Measurements from ENCODE around the gene PACS1.
A peak's percentile ranks its signal among the peaks of the same experiment; 100 is the strongest.
"Not testable (repeated sequence)": the region's sequence is repeated elsewhere in the genome, so short reads cannot be mapped to it uniquely, and the experiment has no call there.

PACS1 gene

DNA sequence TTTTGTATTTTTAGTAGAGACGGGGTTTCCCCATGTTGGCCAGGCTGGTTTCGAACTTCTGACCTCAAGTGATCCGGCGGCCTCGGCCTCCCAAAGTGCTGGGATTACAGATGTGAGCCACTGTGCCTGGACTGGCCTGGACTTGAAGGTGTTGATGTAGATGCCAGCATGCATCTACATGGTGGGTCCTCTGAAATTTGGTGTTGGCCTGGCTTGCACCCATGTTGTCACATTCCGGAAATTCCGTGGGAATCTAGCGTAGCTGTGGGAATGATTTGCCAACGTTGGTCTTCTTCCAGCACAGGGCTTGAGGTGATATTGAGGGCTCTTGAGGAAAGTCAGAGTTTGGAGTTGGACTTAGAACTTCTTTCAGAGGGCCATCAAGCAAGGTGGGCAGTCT, 6.5 kb downstream of the PACS1 start:
- no peak for DNase-seq

DNA sequence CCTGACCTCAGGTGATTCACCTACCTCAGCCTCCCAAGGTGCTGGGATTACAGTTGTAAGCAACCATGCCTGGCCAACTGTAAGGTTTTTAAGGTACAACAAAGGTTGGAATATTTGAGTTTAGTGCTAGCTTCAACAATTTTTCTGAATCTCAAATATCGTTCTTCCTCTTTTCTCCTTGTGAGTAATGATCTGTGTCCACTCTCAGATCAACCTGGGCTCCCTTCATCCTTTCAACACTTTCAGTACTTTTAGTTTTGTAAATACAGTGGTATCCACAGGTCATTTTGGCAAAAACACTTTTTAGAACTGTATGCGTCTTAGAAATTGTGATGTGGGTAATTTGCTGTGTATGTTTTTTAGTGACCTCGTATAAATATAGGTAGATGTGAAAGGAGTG, 7.9 kb downstream of the PACS1 start:
- DNase-seq = no peak

DNA sequence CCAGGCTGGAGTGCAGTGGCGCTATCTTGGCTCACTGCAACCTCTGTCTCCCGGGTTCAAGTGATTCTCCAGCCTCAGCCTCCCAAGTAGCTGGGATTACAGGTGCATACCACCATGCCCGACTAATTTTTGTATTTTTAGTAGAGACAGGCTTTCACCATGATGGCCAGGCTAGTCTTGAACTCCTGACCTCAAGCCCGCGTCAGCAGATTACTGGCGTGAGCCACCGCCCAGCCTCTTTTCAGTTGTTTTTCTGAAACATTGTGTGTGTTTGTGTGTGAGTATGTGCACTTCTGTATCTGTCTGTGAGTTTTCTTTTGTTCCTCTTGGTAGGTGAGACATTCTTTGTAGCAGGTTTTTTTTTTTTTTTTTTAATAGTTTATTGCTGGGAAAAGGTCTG, 8.9 kb downstream of the PACS1 start:
- not testable (repeated sequence) for DNase-seq

DNA sequence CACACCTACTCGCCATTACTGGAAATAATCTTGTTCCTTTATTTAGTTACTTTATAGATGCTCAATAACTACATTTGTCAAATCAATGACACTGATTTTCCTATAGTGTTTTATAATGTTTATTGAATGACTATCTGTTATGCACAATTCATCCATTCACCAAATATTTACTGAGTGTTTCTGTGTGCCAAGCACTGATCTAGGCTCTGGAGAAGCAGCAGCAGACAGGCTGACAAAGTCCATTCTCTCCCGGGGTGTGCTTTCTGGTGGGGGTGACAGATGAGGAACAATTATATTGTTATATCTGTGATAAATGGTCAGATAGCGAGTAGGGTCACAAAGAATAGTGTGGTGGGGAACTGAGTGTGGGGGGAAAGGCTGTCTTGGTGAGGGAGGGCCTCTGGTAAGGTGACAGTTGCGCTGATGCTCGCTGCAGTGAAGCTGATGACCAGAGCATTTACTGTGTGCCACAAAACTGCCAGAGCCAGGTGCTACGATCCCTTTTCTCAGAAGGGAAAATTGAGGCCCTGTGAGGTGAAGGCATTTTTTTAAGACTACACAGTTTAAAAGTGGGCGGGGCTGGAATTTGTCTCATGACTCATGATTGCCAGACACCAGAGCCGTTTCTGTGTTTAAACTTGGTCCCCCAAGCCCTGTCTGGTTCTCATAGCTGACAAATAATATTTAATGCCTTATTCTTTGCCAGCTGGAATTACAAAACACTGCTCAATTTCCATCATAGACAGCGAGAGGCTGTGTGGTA, 10.2 kb downstream of the PACS1 start:
- DNase-seq = no peak

DNA sequence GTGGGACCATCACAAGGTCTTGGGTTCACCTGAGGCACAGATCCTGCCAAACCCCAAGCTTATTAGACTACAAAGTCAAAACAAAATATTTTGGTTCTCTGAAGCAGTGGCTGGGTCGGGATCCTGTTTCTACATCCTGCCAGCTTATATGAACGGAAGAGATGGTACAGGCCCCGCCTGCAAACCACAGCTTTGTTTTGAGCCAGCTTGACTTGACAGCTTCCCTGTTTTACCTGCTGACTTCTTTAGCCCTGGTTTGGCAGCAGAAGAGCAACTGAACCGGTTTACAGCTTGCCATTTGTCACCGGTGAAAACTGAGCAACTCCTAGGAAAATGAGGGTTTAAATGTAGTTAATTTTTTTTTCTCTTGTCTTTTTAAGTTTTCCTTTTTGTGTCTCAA, 11.4 kb downstream of the PACS1 start:
- peak; percentile 71 for DNase-seq

DNA sequence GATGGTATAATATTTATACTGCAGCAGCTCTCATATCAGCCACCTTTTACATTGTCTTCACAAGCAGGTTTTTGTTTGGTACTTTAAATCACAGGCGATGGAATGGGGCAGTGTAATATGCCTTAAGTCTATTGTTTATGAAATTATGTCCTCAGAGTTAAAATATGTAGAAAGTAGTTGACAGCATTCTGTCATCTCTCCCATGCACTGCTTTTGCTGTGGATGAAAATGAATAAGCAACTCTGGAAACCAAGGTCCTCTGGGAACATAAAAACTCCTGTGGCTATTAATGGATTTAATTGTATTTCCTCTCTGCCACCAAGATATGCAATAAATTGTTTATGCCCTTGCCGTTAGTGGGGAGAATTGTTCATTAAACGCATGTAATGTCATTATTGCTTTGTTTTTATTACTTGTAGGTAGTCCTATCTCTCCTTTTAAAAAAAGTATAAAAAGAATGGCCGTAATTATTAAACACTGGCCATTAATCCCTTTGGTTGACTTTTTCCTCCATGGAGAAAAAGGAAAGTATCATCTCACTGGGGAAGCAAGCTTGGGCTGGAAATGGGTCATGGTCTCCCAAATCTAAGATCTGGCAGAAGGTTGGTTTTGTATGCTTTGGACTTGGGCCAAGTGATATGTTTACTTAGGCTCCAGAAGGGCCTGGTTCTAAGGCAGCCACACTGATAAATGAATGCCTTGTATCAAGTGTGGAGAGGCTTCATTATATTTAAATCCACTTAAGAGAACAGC, 13.1 kb downstream of the PACS1 start:
- DNase-seq = no peak

DNA sequence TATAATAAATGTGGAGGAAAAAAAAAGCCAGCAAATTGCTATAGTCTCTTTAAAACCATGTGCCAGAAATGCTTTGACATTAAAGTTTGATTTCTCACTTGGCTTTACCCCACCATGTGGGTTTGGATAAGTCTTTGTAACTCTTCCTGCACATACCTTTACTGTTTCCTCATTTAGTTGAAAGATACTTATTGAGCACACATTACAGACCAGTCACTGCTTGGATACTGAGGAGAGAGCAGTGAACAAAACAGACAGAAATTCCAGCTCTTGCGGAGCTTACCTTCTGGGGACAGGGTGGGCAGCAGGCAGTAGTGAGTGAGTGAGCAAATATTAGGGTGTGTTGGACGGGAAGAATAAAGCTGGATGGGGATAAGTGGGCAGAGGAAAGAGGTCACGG, 13.7 kb downstream of the PACS1 start:
- no peak for DNase-seq

DNA sequence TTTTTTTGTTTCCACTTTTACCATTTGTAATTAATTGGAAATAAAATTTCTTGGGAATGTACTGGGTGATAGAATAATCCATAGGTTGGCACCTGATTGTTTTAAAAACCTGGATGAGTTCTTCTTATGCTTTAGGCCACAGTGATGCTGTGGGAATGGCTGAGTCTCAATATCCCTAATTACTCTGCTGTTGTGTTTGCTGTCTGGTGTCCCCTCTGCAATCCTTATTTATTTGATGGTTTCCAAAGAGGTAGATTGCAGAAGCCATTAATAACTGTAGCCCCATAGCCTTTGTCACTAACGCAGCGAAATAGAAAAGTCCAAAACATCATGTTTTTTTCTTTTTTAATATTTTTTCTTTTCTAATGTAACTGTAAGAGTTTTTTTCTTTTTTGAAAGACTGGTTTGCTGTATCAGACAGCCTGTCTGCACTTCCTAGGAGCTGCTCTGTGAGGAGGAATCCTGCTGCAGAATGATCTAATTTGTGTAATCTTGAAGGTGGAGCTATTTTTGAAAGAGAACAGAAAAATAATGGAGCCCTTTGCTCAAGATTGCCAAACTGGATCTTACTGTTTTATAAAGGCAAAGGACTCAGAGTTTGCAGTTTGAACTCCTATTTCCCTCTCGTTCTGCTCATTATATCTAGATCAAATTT, 14.9 kb downstream of the PACS1 start:
- DNase-seq = no peak

DNA sequence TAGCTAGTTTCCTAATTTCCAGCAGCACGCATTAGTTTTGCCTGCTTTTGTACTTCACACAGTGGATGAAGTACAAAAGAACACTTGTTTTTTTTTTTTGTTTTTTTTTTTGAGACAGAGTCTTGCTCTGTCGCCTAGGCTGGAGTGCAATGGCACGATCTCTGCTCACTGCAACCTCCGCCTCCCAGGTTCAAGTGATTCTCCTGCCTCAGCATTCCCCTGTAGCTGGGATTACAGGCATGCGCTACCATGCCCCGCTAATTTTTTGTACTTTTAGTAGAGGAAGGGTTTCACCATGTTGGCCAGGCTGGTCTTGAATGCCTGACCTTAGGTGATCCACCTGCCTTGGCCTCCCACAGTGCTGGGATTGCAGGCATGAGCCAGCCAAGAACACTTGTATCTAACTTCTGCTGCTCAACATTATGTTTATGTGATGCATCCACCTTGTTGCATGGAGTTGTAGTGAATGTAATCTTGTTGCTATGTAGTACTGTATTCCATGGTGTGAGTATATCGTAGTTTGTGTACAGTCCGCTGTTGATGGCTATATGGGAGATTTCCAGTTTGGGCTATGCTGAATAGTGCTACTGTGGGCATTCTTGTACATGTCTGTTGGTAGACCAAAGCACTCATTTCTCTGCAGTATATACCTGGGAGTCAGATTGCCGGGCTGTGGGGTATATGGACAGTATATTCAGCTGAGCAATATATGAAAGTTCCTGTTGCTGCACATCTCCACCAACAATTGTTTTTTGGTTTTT, 17.3 kb downstream of the PACS1 start:
- DNase-seq = no peak

DNA sequence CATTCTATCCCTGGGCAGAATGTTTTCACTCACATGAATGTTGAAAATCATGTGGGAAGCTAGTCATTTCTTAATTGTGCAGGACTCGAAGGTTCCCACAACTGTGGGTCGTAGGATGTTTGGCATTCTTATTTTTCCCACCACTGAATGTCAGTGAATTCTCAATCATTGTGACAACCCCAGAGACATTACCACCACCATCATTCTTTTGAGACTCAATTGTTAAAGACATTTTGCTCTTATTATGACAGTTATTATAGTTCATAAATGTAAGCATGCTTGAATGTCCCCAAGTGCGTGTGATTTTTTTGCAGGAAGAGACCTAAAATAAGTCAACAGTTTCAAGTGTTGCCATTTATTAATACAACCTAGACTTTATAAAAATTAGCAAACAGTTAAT, 19.0 kb downstream of the PACS1 start:
- DNase-seq = no peak

DNA sequence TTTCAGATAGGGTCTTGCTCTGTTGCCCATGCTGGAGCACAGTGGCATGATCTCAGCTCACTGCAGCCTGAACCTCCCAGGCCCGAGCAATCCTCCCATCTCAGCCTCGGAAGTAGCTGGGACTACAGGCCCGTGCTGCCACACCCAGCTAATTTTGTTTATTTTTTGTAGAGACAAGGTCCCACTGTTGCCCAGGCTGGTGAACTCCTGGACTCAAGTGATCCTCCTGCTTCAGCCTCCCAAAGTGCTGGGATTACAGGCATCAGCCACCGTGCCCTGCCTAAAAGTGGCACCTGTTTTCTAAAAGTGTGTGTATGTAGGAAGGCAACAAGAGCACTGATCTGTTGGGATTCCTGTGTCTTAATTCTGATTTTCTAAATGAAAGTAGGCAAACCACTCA, 20.2 kb downstream of the PACS1 start:
- DNase-seq = no peak

DNA sequence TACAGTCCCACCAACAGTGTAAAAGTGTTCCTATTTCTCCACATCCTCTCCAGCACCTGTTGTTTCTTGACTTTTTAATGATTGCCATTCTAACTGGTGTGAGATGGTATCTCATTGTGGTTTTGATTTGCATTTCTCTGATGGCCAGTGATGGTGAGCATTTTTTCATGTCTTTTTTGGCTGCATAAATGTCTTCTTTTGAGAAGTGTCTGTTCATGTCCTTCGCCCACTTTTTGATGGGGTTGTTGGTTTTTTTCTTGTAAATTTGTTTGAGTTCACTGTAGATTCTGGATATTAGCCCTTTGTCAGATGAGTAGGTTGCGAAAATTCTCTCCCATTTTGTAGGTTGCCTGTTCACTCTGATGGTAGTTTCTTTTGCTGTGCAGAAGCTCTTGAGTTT, 22.1 kb downstream of the PACS1 start:
- not testable (repeated sequence) for DNase-seq

DNA sequence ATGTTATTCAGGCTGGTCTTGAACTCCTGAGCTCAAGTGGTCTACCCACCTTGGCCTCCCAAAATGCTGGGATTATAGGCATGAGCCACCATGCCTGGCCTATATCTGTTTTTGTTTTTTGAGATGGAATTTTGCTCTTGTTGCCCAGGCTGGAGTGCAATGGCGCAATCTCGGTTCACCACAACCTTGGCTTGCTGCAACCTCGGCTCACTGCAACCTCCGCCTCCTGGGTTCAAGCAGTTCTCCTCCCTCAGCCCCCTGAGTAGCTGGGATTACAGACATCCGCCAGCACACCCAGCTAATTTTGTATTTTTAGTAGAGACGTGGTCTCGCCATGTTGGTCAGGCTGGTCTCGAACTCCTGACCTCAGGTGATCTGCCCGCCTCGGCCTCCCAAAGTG, 29.7 kb downstream of the PACS1 start:
- DNase-seq = not testable (repeated sequence)

DNA sequence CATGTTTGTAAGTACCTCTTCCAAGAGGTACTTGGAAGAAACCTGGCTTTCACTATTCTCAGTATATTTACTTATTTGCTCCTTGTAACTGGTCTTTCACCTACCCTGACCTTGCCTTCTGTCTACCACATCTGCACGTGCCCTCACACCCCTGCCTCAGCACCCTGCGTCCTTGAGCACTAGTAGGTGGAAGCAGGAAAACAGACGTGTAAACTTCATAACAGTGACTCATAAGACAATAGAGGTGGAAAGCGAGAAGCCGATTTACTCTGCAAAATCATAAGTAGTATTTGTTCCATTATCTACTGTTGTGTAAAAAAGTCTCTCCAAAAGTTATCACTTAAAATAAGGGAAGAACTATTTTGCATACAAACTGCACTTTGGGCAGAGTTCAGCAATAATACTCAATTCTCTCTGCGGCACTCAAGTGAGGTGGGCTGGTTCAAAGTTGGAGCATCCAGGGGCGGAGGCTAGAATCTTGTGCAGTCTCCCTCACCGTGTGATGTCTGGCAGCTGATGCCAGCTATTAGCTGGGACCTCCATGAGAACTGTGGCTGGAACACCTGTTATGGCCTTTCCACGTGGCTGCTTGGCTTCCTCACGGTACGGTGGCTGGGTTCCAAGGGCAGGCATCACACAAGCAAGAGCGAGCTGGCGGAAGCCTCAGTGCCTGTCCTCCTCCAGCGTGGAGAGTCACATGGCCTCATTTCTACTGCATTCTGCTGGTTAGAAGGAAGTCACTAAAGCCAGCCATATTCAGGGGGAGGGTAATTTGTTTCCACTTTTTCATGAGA, 30.4 kb downstream of the PACS1 start:
- DNase-seq = peak; percentile 56

DNA sequence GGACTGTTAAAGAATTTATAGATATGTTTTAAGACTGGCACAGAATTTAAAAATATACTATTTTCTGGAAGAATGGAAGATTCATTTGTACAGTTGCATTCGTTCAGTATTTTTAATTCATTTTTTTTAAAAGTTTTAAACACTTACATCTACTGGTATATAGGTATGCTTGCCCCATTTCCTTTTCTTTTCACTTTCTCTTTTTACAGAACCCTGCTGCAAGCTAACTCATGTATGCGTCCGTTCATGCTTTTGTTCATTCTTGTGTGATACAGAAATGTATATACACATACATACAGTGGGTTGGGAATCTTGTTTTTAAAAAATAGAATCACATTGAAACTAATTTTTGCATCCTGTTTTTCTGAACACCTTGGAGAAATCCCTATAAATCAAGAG, 31.0 kb downstream of the PACS1 start:
- no peak for DNase-seq

DNA sequence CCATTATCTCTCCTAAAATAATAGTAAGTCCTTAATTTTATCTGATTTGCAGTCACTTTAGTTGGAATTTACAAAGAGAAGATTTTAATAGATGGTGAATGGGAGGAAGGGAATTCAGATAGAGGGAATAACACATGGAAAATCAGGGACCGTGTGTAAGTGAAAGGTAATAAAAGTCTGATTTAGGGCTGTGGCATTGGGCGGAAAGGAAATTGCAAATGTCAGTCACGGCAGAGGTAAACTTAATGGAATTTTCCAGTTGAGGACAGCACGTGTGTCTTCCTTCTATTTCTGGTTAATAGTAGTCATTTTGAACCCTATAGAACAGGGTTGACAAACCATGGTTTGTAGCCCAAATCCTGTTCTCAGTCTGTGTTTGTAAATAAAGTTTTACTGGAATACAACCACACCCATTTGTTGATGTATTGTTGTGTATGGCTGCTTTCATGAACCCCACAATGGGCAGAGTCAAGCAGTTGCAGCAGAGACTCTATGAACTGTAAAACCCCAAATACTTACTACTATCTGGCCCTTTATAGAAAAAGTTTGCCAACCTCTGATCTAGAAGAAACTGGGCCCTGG, 34.1 kb downstream of the PACS1 start:
- no peak for DNase-seq

DNA sequence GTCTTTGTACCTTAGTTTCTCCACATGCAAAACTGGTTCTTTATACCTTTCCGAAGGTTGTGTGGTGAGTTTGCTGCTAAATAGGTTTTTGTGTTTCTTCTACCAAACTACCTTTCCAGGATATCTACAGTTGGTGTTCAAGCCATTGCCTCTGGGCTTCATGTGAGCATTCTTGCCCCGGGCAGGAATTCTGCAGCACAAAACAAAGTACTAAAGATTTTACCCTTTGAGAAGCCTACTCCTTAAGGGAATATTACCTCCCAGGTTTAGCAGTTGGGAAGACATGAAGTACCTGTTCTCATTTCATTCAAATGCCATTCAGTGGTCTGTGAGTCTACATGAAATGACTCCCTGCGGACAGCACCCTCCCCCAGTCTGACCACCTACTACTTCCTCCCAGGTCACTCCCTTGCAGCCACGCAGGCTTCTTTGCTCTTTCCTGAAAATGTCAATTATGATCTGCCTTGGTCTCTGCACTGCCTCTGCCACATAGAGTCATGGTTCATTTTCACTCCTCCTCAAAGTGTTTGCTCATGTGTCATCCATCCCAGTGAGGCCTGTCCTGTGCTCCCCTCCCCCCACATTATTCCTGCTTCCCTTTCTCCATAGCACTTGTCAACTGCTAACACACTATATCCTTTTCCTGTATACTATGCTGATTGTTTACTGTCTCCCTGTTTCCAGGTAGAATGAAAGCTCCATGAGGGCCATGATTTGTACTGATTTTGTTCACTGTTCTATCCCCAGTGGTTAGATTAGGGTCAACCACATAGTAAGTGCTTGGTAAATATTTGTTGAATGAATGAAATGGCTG, 36.9 kb downstream of the PACS1 start:
- DNase-seq = no peak

DNA sequence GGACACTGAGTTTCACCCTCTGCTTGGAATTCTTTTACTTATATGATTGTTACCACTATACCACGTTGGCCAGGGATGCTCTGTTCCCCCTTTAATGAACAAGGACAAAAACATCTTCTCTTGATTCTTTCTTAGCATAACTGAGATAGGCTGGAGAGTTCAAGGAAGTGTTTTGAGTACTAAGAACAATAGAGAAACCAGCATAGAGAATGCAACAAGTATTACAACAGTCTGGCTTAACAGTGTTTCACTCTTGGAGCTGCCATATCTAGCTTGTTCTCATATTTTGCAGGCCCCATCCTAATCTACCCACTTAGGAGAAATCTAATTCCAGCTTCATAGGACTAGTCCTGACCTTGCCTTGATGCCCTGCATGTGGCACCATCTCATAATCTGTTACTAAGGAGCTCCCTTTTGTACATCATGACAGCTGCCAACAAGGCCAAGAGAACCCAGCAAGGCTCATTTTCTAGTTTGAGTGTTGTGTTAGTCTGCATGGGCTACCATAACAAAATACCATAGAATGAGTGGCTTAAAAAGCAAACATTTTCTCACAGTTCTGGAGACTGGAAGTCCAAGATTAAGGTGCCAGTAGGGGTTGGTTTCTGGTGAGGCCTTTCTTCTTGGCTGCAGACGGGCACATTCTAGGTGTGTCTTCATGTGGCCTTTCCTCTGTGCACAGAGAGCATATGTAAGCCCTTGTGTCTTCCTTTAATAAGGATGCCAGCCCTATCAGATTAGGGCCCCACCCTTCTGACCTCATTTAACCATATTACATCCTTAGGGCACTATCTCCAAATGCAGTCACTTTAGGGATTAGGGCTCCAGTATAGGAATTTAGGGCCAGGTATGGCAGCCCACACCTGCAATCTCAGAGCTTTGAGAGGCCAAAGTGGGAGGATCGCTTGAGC, 37.8 kb downstream of the PACS1 start:
- DNase-seq = no peak

DNA sequence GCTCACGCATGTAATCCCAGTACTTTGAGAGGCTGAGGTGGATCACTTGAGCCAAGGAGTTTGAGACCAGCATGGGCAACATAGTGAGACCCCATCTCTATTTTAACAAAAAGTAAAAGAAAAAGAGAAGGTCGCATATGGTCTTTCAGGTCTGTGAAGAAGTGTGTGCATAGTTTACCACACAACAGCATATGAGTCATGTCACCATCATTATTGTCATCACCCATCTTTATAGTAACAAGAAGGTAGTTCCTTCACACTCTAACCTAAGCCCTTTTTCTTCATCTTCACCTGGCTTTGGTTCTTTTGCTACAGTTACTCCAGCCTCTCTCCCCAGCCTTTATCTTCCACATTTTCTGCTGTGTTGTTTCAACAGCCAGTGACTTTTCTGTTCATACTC, 39.2 kb downstream of the PACS1 start:
- no peak for DNase-seq

DNA sequence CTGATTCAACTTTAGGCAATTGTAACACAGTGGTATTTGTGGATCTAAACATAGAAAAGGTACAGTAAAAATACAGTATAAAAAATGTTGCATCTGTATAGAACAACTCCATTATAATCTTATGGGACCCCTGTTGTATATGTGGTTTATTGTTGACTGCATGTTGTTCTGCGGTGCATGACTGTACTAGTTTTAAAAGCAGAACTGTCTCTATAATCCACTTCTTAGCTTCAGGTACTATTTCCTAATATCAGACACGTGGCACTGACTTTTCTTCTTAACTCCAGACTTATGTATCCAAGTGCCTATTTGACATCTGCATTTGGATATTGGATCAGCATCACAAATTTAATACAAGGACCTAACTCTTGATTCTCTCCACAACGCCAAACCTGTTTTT, 41.1 kb downstream of the PACS1 start:
- no peak for DNase-seq
